K562 (cell line): ENCODE data around the gene TBRG1. TPM values are rescaled to one million over a fixed set of nuclear protein-coding genes. Genes with fewer than 3 reads are reported as not detected.

Experiments used
- E2F5 ChIP-seq: sonication (generic); formaldehyde crosslinking; IDR thresholded peaks from 2 replicates; pipeline ENCODE4 v1.8.0; 2022; ENCODE audit warnings: mild to moderate bottlenecking, missing genetic modification reagents
- ELK3 ChIP-seq: fragments of 450-650 bp; formaldehyde crosslinking; IDR thresholded peaks from 2 replicates; pipeline ENCODE4 v1.4.0; 2020; ENCODE audit warnings: mild to moderate bottlenecking
- EP300 ChIP-seq: IDR thresholded peaks from 2 replicates; pipeline ENCODE4 v1.6.1; 2012; ENCODE audit warnings: low read length, improper control_type of control experiment
- GABPA ChIP-seq: fragments of 200-800 bp; sonication (Bioruptor generic); conservative IDR thresholded peaks from 2 replicates; pipeline ENCODE4 v1.6.1; 2016; ENCODE audit warnings: low read depth, missing genetic modification characterization, missing compliant biosample characterization
- HOMEZ ChIP-seq: fragments of 250-450 bp; sonication (Bioruptor Pico); IDR thresholded peaks from 2 replicates; pipeline ENCODE4 v1.4.0; 2020; ENCODE audit warnings: mild to moderate bottlenecking, moderate library complexity
- KLF1 ChIP-seq: fragments of 450-650 bp; IDR thresholded peaks from 2 replicates; pipeline ENCODE4 v1.6.1; 2016; ENCODE audit warnings: missing genetic modification characterization, missing compliant biosample characterization
- MAZ ChIP-seq, 2 experiments: fragments of 450-650 bp in 1 of 2; sonication (generic) in 1 of 2; formaldehyde crosslinking; IDR thresholded peaks in 1 of 2; conservative IDR thresholded peaks in 1 of 2; 2 replicates each; pipeline versions ENCODE4 v1.4.0 to v1.5.0; 2020; ENCODE audit warnings: mild to moderate bottlenecking in 1 of 2, missing genetic modification reagents in 1 of 2
- MIER1 ChIP-seq: fragments of 450-650 bp; IDR thresholded peaks from 2 replicates; pipeline ENCODE4 v1.6.1; 2016; ENCODE audit warnings: antibody characterized with exemption, mild to moderate bottlenecking, low read depth
- SETDB1 ChIP-seq: IDR thresholded peaks from one replicate; pipeline ENCODE4 v1.6.1; 2012; ENCODE audit warnings: low read length, control low read depth, inconsistent platforms
- SIX5 ChIP-seq, 2 experiments: IDR thresholded peaks; 2 replicates each; pipeline ENCODE4 v1.6.1; 2011; ENCODE audit warnings: low read length in 2 of 2, borderline replicate concordance in 1 of 2, low read depth in 1 of 2, mild to moderate bottlenecking in 1 of 2, moderate library complexity in 1 of 2; ENCODE audit not compliant: insufficient read depth in 1 of 2
- SMARCA5 ChIP-seq: fragments of 450-650 bp; IDR thresholded peaks from 2 replicates; pipeline ENCODE4 v1.6.1; 2016
- TAF9B ChIP-seq: fragments of 450-650 bp; IDR thresholded peaks from 2 replicates; pipeline ENCODE4 v1.6.1; 2018; ENCODE audit warnings: mild to moderate bottlenecking; ENCODE audit not compliant: partially characterized antibody
- U2AF1 ChIP-seq: fragments of 200-400 bp; formaldehyde crosslinking; optimal IDR thresholded peaks from 2 replicates; pipeline ENCODE3; 2017; ENCODE audit warnings: mild to moderate bottlenecking, low read depth, low read length, moderate library complexity
- USF1 ChIP-seq: sonication (generic); formaldehyde crosslinking; IDR thresholded peaks from 2 replicates; pipeline ENCODE4 v1.9.0; 2022; ENCODE audit warnings: mild to moderate bottlenecking, missing genetic modification reagents
- ZBTB34 ChIP-seq: fragments of 250-450 bp; sonication (Bioruptor Pico); IDR thresholded peaks from 2 replicates; pipeline ENCODE4 v1.8.0; 2021; ENCODE audit warnings: mild to moderate bottlenecking, moderate library complexity
- ZNF134 ChIP-seq: fragments of 250-450 bp; sonication (Bioruptor Pico); conservative IDR thresholded peaks from 2 replicates; pipeline ENCODE4 v1.4.0; 2020
- ZNF143 ChIP-seq: sonication (generic); formaldehyde crosslinking; IDR thresholded peaks from 2 replicates; pipeline ENCODE4 v1.9.0; 2022; ENCODE audit warnings: mild to moderate bottlenecking, missing genetic modification reagents
- ZNF507 ChIP-seq: conservative IDR thresholded peaks from 2 replicates; pipeline ENCODE4 v1.6.1; 2017; ENCODE audit warnings: missing genetic modification characterization, missing compliant biosample characterization
- ZNF639 ChIP-seq, 2 experiments: fragments of 200-800 bp in 1 of 2; sonication (Bioruptor generic) in 1 of 2; sonication (generic) in 1 of 2; formaldehyde crosslinking in 1 of 2; IDR thresholded peaks in 1 of 2; conservative IDR thresholded peaks in 1 of 2; 2 replicates each; pipeline versions ENCODE4 v1.5.0 to v1.6.1; 2016 to 2020; ENCODE audit warnings: missing compliant biosample characterization in 1 of 2, missing genetic modification characterization in 1 of 2, missing genetic modification reagents in 1 of 2
- ZNF696 ChIP-seq: fragments of 250-450 bp; sonication (Bioruptor Pico); conservative IDR thresholded peaks from 2 replicates; pipeline ENCODE4 v1.4.0; 2020; ENCODE audit warnings: mild to moderate bottlenecking, moderate library complexity
- polyA plus RNA-seq, 8 experiments: library from polyadenylated mRNA; depleted of rRNA in 4 of 8; stranded (reverse) in 5 of 8; unstranded in 3 of 8; fragments of >200 nt; fragmentation: Nextera tagmentation in 2 of 8; fragmentation: Illumina TruSeq in 1 of 8; extraction: Ambion mirVana in 2 of 8; extraction: Trizol in 1 of 8; gene quantifications; 2 replicates each; pipeline versions ENCODE4 v1.2.1 to v1.2.3, GENCODE V29; 2011 to 2014; ENCODE audit warnings: inconsistent platforms in 1 of 8, missing spikeins in 1 of 8
- total RNA-seq, 7 experiments: library from RNA; depleted of rRNA in 6 of 7; stranded (reverse); fragments of >200 nt in 6 of 7; fragmentation: Illumina TruSeq in 2 of 7; extraction: Trizol in 2 of 7; gene quantifications; 2 replicates each; pipeline versions ENCODE4 v1.2.1 to v1.2.3, GENCODE V29; 2011 to 2021; ENCODE audit warnings: low replicate concordance in 1 of 7

TBRG1 gene
- total and polyA plus RNA-seq, 9 of the 15 experiments (the other 6 are each of a cell fraction or from before 2014, with no cell fraction given) = 8.7 to 30.0 (median 20.2) TPM

GRCh38 chr11:124673333-124674167, 50.9 kb downstream of the TBRG1 start, which contains the start of the genes SIAE and SPA17 (continued):
- no peak for TF ChIP-seq HOMEZ (CRISPR knock-in tag)
- peak; percentile 41; the same call in 1 of the 2 replicates for TF ChIP-seq EP300
- TF ChIP-seq KLF1 = no peak
- no peak for TF ChIP-seq ZNF639 (CRISPR knock-in tag; conservative IDR thresholded peaks at IDR 0.05 in 1 of 2, IDR thresholded peaks at IDR 0.05 in 1 of 2)
- TF ChIP-seq ZNF134 (CRISPR knock-in tag) = no peak
- no peak for TF ChIP-seq ZNF507 (tag)
- TF ChIP-seq MAZ (CRISPR knock-in tag; conservative IDR thresholded peaks at IDR 0.05 in 1 of 2, IDR thresholded peaks at IDR 0.05 in 1 of 2) = peak in 1 of 2 experiments; percentile 67; a peak in 3 of 4 replicates
- no peak for TF ChIP-seq E2F5
- TF ChIP-seq ZBTB34 = no peak
- no peak for TF ChIP-seq USF1
- peak; percentile 43 for TF ChIP-seq TAF9B
- no peak for TF ChIP-seq ZNF143
- TF ChIP-seq U2AF1 = no peak
- no peak for TF ChIP-seq SMARCA5
- no peak for TF ChIP-seq ZNF696 (CRISPR knock-in tag)
- no peak for TF ChIP-seq ELK3 (CRISPR knock-in tag)
- no peak for TF ChIP-seq MIER1
- no peak for TF ChIP-seq SIX5 (IDR thresholded peaks at IDR 0.05; ENCODE audit: borderline replicate concordance in 1 of 2, insufficient read depth in 1 of 2, low read depth in 1 of 2, low read length in 2 of 2)
- no peak for TF ChIP-seq SETDB1
- TF ChIP-seq GABPA (tag) = peak; percentile 87
